NT2/D1 (cell line): Measurements from ENCODE around the gene ARHGAP10.

ENCODE experiments used
- DNase-seq: peaks from one replicate; pipeline ENCODE4 v3.0.0-alpha.2; 2011; ENCODE audit warnings: low read depth, low spot score
- H3K27me3 ChIP-seq: 2 replicates; pipeline ENCODE4 v1.6.0; 2011; ENCODE audit warnings: mild to moderate bottlenecking; ENCODE audit not compliant: insufficient read length, insufficient read depth
- H3K36me3 ChIP-seq: 2 replicates; pipeline ENCODE4 v1.6.1; 2011; ENCODE audit warnings: mild to moderate bottlenecking, low read length, mixed read lengths; ENCODE audit not compliant: insufficient read depth, insufficient read length
- H3K4me1 ChIP-seq: 2 replicates; pipeline ENCODE4 v1.5.1; 2011; ENCODE audit not compliant: insufficient read depth, insufficient read length
- H3K4me3 ChIP-seq: 2 replicates; pipeline ENCODE4 v1.5.1; 2011; ENCODE audit warnings: low read depth; ENCODE audit not compliant: insufficient read length
- H3K9ac ChIP-seq: 2 replicates; pipeline ENCODE4 v1.6.0; 2011; ENCODE audit warnings: low read depth; ENCODE audit not compliant: insufficient read length
- H3K9me3 ChIP-seq: 2 replicates; pipeline ENCODE4 v1.5.1; 2011; ENCODE audit warnings: mild to moderate bottlenecking, low read length; ENCODE audit not compliant: insufficient read depth
- SUZ12 ChIP-seq: IDR thresholded peaks from 2 replicates; pipeline ENCODE4 v1.6.1; 2011; ENCODE audit not compliant: insufficient read length, insufficient read depth; ENCODE audit errors: extremely low read depth
- YY1 ChIP-seq: IDR thresholded peaks from 2 replicates; pipeline ENCODE4 v1.6.1; 2011; ENCODE audit not compliant: insufficient read length, insufficient read depth
- ZNF274 ChIP-seq: IDR thresholded peaks from 2 replicates; pipeline ENCODE4 v1.6.1; 2011; ENCODE audit warnings: mild to moderate bottlenecking, low read depth, low read length

Gene ARHGAP10

GRCh38 chr4:147760695-147761094 is 28.8 kb downstream of the ARHGAP10 start:
- no peak overlapping the region for H3K4me3 ChIP-seq
- DNase-seq: no peak
- H3K9me3 ChIP-seq: no peaks in the 10 kb centered on the region
- H3K4me1 ChIP-seq: no peaks in the 10 kb centered on the region
- H3K27me3 ChIP-seq: no peaks in the 10 kb centered on the region
- H3K9ac ChIP-seq: no peak overlapping the region
- TF ChIP-seq YY1: no peak
- no peak for TF ChIP-seq SUZ12
- no peak for TF ChIP-seq ZNF274
- H3K36me3 ChIP-seq: no peaks in the 10 kb centered on the region

- TF ChIP-seq YY1 (no peak), SUZ12 (no peak), ZNF274 (no peak)
- Histone ChIP-seq H3K4me3 (no peak overlapping the region), H3K27me3 (no peaks in the 10 kb centered on the region), H3K36me3 (no peaks in the 10 kb centered on the region), H3K4me1 (no peaks in the 10 kb centered on the region), H3K9ac (no peak overlapping the region), H3K9me3 (no peaks in the 10 kb centered on the region)
- DNase-seq: no peak
These were observed 29.5 kb downstream of the ARHGAP10 start for GRCh38 chr4:147761218-147761883.

DNA sequence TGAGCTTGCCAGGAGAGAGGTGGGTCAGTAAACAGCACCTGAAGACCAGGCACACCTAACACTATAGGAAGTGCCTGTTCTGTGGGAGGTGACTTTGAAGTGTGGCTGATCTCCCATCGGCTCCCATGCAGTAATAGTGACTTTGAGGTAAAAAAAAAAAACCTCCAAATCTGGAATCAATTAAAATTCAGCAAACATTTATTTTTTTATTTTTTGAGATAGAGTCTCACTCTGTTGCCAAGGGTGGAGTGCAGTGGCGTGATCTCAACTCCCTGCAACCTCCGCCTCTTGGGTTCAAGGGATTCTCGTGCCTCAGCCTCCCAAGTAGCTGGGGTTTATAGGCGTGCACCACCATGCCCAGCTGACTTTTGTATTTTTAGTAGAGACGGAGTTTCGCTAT is 32.4 kb downstream of the ARHGAP10 start:
- no peaks in the 10 kb centered on the region for H3K4me1 ChIP-seq
- DNase-seq: no peak
- no peaks in the 10 kb centered on the region for H3K9me3 ChIP-seq
- no peak overlapping the region for H3K4me3 ChIP-seq
- H3K27me3 ChIP-seq: no peaks in the 10 kb centered on the region
- no peaks in the 10 kb centered on the region for H3K36me3 ChIP-seq
- H3K9ac ChIP-seq: no peak overlapping the region
- TF ChIP-seq YY1 (no peak), SUZ12 (no peak), ZNF274 (no peak)

DNA sequence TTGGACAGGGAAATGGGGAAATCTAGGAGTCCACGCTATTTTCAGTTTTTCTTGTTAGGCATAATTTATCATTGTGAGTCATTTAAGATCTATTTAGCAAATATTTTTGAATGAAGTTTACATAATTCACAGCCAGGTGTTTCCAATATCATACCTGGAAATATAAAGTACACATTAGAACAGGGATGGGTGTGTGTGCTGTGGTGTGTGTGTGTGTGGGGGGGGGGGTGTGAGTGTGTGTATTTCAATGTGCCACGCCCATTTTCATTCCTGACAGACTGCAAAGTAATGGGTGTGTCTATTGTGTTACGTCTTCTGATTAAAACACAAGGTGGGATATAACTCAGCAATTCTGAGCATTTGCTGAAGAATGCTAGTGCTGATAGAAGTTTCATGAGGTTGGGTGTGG is 33.2 kb downstream of the ARHGAP10 start:
- Histone ChIP-seq H3K9me3 (no peaks in the 10 kb centered on the region), H3K9ac (no peak overlapping the region), H3K27me3 (no peaks in the 10 kb centered on the region), H3K4me3 (no peak overlapping the region), H3K4me1 (no peaks in the 10 kb centered on the region), H3K36me3 (no peaks in the 10 kb centered on the region)
- DNase-seq: no peak
- no peak for TF ChIP-seq SUZ12
- TF ChIP-seq ZNF274: no peak
- TF ChIP-seq YY1: no peak

DNA sequence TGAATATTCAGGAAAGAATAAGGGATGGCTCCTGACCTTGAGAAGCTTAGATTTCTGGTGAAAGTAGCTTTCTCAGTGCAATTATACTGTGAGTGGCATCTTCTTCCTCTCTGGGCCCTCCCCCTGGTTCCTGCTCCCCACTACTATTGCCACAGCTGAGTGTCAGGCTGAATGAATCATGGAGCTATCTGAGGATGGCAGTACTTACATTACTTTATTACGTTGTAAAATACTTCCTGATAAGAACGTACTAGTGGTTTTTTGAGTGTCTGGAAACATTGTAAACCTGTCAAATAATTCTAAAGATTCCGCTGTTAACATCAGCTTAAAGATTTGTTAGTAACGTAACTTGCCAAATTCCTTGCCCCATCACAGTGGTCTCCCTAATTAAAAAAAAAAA is 36.2 kb downstream of the ARHGAP10 start:
- no peak for DNase-seq
- TF ChIP-seq YY1: no peak
- TF ChIP-seq SUZ12: no peak
- TF ChIP-seq ZNF274: no peak
- Histone ChIP-seq H3K36me3 (no peaks in the 10 kb centered on the region), H3K4me1 (no peaks in the 10 kb centered on the region), H3K9me3 (no peaks in the 10 kb centered on the region), H3K4me3 (no peak overlapping the region), H3K27me3 (no peaks in the 10 kb centered on the region), H3K9ac (no peak overlapping the region)

DNA sequence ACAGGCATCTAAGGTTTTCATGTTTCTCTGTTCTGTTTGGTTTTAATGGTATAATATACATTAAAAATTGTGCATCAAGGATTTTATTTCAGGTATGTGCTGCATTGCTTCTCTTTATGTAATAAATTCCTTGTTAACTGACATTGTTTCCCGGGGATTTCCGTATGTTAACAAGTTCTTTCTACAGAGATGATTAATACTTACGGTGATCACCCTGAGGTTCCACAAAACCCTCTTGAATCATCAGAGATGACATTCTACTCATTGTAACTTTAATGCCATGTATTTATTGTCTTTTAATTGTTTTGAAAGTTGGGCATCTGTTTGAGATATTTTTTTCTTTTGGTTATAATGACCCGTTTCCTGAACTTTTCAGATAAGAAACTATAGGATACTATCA is 37.5 kb downstream of the ARHGAP10 start:
- TF ChIP-seq YY1: no peak
- TF ChIP-seq ZNF274: no peak
- no peak for TF ChIP-seq SUZ12
- Histone ChIP-seq H3K4me3 (no peak overlapping the region), H3K4me1 (no peaks in the 10 kb centered on the region), H3K27me3 (no peaks in the 10 kb centered on the region), H3K36me3 (no peaks in the 10 kb centered on the region), H3K9me3 (no peaks in the 10 kb centered on the region), H3K9ac (no peak overlapping the region)
- no peak for DNase-seq

- no peak overlapping the region for H3K9ac ChIP-seq
- no peaks in the 10 kb centered on the region for H3K36me3 ChIP-seq
- no peaks in the 10 kb centered on the region for H3K9me3 ChIP-seq
- no peaks in the 10 kb centered on the region for H3K27me3 ChIP-seq
- no peak for TF ChIP-seq SUZ12
- no peak for TF ChIP-seq YY1
- no peak for TF ChIP-seq ZNF274
- no peak for DNase-seq
- no peak overlapping the region for H3K4me3 ChIP-seq
- H3K4me1 ChIP-seq: no peaks in the 10 kb centered on the region
These were observed 38.9 kb downstream of the ARHGAP10 start for GRCh38 chr4:147770831-147771230.
